DOHH2 (cell line): Measurements from ENCODE around the gene PPCDC.
"Not testable (repeated sequence)": the region's sequence is repeated elsewhere in the genome, so short reads cannot be mapped to it uniquely, and the experiment has no call there.

ENCODE experiments used
- EZH2phosphoT487 ChIP-seq: fragments of 200-600 bp; sonication (generic); IDR thresholded peaks from 2 replicates; pipeline ENCODE4 v1.6.1; 2017; ENCODE audit warnings: borderline replicate concordance, mild to moderate bottlenecking, antibody characterized with exemption, low read length, moderate library complexity, mixed read lengths
- TF ChIP-seq, protein P1 (sequence below): fragments of 200-600 bp; sonication (generic); IDR thresholded peaks from one replicate; pipeline ENCODE4 v1.5.1; 2014; ENCODE audit warnings: antibody characterized with exemption, mild to moderate bottlenecking, low read depth, low read length; ENCODE audit not compliant: poor library complexity, severe bottlenecking

DNA sequence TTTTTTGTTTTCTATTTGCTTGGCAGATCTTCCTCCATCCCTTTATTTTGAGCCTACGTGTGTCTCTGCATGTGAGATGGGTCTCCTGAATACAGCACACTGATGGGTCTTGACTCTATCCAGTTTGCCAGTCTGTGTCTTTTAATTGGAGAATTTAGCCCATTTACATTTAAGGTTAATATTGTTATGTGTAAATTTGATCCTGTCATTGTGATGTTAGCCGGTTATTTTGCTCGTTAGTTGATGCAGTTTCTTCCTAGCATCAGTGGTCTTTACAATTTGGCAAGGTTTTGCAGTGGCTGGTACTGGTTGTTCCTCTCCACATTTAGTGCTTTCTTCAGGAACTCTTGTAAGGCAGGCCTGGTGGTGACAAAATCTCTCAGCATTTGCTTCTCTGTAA lies 62.3 kb downstream of the PPCDC start:
- TF ChIP-seq, protein P1, sequence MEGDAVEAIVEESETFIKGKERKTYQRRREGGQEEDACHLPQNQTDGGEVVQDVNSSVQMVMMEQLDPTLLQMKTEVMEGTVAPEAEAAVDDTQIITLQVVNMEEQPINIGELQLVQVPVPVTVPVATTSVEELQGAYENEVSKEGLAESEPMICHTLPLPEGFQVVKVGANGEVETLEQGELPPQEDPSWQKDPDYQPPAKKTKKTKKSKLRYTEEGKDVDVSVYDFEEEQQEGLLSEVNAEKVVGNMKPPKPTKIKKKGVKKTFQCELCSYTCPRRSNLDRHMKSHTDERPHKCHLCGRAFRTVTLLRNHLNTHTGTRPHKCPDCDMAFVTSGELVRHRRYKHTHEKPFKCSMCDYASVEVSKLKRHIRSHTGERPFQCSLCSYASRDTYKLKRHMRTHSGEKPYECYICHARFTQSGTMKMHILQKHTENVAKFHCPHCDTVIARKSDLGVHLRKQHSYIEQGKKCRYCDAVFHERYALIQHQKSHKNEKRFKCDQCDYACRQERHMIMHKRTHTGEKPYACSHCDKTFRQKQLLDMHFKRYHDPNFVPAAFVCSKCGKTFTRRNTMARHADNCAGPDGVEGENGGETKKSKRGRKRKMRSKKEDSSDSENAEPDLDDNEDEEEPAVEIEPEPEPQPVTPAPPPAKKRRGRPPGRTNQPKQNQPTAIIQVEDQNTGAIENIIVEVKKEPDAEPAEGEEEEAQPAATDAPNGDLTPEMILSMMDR = not testable (repeated sequence)
- not testable (repeated sequence) for TF ChIP-seq EZH2phosphoT487
